GM12872 (cell line): ENCODE measurements around the gene FAM53B.

Source experiments
- TF ChIP-seq, protein P1 (sequence below): IDR thresholded peaks from 3 replicates; pipeline ENCODE4 v1.5.1; 2011; ENCODE audit warnings: low read depth, mild to moderate bottlenecking, low read length, moderate library complexity; ENCODE audit not compliant: insufficient read depth

The FAM53B gene

DNA sequence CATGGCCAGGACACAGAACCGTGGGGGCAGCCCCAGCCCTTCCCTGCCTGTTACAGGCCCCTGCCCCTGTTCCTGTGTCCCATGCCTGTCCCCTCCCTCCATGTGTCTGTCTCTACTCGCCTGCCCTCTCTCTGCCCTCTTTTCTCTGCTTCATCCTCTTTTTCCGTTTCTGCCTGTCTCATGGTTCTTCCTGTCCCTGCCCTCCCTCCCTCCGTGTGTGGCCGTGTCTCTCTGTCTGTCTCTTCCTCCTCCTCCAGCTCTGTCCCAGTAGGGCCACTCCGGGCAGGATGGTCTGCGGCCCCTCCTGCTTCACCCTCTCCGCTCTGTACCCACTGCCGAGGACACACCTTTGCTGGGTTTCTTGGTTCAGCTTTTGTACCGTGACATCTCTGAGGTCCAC, 137.4 kb downstream of the FAM53B start:
- TF ChIP-seq, protein P1, sequence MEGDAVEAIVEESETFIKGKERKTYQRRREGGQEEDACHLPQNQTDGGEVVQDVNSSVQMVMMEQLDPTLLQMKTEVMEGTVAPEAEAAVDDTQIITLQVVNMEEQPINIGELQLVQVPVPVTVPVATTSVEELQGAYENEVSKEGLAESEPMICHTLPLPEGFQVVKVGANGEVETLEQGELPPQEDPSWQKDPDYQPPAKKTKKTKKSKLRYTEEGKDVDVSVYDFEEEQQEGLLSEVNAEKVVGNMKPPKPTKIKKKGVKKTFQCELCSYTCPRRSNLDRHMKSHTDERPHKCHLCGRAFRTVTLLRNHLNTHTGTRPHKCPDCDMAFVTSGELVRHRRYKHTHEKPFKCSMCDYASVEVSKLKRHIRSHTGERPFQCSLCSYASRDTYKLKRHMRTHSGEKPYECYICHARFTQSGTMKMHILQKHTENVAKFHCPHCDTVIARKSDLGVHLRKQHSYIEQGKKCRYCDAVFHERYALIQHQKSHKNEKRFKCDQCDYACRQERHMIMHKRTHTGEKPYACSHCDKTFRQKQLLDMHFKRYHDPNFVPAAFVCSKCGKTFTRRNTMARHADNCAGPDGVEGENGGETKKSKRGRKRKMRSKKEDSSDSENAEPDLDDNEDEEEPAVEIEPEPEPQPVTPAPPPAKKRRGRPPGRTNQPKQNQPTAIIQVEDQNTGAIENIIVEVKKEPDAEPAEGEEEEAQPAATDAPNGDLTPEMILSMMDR: no peak

DNA sequence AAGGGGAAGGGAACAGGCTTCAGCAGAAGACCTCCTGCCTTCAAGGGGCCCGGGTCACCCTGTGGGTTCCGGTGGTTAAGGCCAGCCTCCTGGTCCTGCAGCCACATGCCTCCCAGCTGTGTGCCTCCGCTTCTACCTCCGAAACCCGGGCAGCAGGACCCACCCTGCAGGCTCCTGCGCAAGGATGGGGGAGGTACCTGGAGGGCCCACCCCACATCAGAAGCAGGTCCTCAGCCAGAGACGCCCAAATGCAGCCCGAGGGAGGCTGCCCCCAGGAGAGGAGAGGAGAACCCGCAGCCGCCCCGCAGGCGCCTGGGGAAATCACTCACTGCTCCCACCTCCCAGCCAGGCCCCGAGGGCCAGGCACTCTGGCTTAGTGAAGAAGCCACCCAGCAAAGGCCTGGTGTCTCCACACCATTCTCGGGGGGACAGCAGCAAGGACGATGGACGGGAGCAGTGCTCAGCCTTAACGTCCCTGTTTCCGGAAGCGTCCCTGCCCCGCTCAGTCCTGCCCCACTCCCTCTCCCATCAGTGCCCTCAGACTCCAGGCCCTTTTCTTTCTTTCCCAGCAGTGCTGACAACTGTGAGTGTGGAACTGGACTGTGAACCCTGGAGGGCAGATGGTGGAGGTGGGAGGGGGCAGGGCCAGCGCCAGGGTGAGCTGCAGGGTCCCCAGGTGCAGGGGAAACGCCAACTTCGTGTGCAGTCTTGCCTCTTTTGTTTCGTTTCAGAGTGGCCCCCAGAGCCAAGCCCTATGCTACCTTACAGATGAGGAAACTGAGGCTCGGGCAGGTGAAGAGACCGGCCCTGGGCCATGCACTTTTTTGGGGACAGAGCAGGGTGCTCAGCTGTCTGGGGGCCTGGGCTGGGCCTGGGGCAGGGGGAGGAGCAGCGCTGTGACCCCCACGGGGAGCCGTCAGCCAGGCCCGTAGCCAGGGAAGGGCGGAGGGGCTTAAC, 138.0 kb downstream of the FAM53B start:
- TF ChIP-seq, protein P1: no peak

DNA sequence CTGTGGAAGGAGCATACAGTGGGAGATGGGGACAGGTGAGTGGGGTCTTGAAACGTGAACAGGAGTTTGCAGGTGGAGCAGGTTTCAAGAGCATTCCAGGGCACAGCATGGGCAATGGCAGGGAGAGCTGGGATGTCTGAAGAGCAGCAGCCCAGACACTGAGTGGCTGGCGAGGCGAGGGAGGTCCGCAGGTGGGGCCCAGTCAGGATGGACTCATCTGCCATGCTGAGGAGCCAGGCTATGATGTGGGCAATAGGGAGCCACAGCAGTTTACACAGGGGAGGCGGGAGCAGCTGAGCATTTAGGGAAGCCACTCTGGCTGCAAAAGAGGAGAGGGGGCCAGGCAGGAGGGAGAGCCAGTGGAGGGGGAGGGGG, 138.7 kb downstream of the FAM53B start:
- TF ChIP-seq, protein P1: no peak

DNA sequence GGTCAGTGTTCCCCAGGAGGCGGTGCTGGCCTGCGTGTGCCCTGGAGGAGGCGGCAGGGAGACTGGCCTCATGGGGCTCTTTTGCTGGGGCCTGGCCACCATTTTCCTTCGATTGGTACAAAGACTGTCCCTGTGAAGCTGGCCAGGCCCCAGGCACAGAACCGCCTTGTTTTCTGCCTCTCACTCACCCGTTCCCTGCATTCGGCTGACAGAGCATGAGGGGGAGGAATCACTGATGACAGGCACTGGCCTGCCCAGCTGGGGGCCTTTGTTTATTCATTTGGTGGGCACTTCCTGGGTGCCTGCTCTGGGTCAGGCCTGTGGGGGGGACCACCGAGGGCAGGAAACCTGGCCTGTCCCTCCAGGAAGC, 139.2 kb downstream of the FAM53B start:
- TF ChIP-seq, protein P1: no peak

DNA sequence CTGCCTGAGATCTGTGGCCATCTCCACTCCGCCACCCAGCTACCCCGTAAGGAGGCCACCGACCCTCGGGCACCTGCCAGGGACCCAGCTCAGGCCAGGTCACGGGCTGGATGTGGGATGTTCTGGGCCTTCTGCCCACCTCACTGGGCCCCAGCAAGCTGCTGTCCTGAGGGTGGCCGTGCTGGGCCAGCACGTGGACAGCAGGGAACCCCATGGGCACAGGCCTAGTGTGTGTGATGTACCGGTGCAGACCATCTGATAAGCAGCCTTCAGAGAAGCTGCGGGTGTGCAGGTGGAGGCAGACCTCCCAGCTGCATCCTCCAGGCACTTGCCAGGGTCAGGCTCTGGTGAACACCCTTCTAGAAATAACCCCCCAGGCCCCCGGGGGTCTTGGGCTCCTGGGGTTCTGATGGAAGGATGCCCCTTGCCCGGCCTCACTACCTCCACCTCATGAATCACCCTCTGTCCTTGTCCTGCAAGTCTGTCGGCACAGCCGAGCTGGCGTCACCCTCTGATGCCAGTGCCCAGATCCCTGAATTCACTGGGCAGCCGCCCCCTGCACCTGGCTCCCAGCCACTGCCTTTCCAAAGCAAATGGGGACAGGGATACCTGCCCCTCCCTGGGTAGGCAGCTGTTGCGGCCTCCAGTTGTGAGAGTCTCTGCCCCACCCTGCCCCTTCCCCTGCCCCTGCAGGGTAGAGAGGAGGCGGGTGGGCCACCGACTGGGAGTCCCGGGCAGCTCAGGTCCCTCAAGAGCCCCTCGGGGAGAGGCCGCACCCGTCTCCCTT, 139.8 kb downstream of the FAM53B start:
- TF ChIP-seq, protein P1: no peak

DNA sequence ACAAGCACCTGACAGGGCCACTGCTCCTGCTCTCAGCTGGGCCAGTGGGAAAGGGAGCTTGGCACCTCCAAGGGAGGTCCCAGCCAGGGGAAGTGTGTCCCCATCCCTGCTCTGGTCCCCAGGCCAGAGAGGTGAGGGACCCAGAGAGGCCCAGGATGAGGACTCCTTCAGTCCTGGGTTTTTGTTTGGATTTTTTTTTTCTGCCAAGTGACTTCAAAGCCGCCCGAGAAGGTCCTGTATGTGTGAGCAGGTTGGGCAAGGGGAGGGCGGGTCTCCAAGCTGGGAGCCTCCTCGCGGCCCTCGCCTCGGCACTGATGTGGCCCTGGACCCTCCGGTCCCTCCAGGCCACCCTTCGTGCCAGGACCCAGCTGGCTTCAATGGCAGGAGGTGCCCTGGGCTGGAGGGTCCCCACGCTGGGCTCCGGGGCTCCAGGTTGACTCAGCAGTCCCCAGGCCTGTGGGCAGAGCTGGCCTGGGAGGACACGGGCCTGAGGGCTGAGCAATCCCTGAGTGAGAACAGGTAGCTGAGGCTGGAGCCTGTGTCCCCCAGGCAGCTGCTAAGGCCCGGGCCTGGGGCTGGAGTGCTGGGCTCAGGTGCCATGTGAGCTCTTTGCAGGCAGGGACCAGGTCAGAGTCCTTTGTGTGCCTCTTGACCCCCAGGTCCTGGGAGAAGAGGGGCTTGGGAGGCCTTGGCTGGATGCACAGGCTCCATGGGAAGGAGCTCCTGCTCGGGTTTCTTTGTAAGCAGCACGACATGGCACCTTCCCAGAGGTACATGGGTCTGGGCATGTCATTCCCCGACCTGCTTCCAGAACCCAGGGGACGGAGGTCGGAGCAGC, 140.6 kb downstream of the FAM53B start:
- TF ChIP-seq, protein P1: no peak
